Stimulated activated naive CD4-positive, alpha-beta T cell treated with Interleukin-2 at 50 U/mL for 16 hours (primary cell): ENCODE data around the gene GPR89B.
"Not testable (repeated sequence)": the region's sequence is repeated elsewhere in the genome, so short reads cannot be mapped to it uniquely, and the experiment has no call there.

Source experiments
- DNase-seq: peaks from one replicate; lab custom pipeline; 2025; lab: John Stamatoyannopoulos, UW

Gene GPR89B

DNA sequence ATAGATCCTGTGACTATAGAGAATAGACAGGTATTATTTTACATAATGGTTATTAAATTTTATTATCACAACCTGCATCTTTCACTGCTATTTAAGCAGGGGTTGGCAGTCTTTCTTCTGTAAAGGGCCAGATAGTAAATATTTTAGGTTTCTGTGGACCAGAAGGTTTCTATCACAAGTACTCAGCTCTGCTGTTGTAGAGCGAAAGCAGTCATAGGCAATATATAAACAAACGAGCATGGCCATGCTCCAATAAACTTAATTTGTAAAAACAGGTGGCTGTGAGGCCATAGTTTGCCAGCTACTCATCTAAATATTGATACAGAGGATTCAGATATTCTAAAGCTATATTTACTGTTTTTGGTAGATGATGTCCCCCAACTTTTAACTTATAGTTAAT lies 12.2 kb downstream of the GPR89B start:
- DNase-seq: not testable (repeated sequence)

- DNase-seq: not testable (repeated sequence)
These were observed 14.3 kb downstream of the GPR89B start for GRCh38 chr1:147942563-147942962.

DNA sequence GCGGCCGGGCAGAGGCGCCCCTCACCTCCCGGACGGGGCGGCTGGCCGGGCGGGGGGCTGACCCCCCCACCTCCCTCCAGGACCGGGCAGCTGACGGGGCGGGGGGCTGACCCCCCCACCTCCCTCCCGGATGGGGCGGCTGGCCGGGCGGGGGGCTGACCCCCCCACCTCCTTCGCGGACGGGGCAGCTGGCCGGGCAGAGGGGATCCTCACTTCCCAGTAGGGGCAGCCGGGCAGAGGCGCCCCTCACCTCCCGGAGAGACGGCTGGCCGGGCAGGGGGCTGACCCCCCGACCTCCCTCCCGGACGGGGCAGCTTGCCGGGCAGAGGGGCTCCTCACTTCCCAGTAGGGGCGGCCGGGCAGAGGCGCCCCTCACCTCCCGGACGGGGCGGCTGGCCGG lies 21.3 kb downstream of the GPR89B start:
- not testable (repeated sequence) for DNase-seq

DNA sequence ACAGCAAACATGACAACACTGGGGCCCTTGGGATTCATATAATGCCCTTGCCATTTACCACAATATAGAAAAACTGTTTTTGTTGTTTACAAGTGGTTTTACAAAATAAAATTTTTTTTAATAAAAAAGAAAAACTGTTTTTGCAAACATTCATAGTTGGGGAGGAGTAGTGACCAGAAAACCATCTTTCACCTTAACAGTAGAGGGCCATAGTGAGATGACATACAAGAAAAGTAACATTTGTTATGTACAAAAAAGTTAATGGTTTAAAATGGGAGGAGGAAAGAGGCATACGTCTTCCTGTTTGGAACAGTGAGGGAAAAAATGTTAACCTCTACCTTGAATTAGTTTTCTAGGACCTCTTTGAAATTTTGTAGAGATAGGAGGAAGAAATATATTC lies 30.7 kb downstream of the GPR89B start:
- DNase-seq: not testable (repeated sequence)

GRCh38 chr1:147959680-147960079 lies 31.5 kb downstream of the GPR89B start:
- not testable (repeated sequence) for DNase-seq

DNA sequence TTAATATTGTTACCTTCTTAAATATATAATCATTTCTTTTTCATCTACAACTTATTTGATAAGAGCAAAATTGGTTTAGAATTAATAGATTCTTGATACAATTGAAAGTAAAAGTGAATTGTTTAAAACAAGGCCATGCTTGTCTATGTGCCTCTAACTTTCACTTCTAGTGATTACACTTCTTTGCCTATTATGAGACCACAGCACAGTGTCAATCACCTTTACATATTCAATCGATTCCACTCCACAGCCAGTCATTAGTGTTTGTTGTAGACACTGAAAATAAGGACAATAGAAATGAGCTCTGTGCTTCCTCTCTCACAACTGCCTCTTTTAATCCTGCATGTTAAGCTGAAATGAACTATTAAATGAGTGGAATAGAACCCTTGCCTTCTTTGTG lies 36.4 kb downstream of the GPR89B start:
- DNase-seq: not testable (repeated sequence)

GRCh38 chr1:147966657-147967056 lies 38.4 kb downstream of the GPR89B start:
- not testable (repeated sequence) for DNase-seq

GRCh38 chr1:147978896-147979651 lies 50.9 kb downstream of the GPR89B start:
- not testable (repeated sequence) for DNase-seq

- not testable (repeated sequence) for DNase-seq
These were observed 57.2 kb downstream of the GPR89B start for GRCh38 chr1:147985374-147985773.

- not testable (repeated sequence) for DNase-seq
These were observed 59.7 kb downstream of the GPR89B start for GRCh38 chr1:147987893-147988292.

DNA sequence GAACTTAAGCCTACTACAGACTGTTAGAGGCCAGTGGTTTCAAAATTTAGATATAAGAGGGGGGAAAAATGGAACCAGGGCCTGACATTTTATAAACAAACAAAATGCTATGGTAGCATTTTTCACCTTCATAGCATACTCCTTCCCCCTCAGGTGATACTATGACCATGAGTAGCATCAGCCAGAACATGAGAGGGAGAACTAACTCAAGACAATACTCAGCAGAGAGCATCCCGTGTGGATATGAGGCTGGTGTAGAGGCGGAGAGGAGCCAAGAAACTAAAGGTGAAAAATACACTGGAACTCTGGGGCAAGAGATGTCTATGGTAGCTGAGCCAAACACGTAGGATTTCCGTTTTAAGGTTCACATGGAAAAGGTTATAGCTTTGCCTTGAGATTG lies 64.7 kb downstream of the GPR89B start:
- not testable (repeated sequence) for DNase-seq

GRCh38 chr1:147993400-147993799 lies 65.2 kb downstream of the GPR89B start:
- DNase-seq: not testable (repeated sequence)

- DNase-seq: not testable (repeated sequence)
These were observed 65.8 kb downstream of the GPR89B start for GRCh38 chr1:147993825-147994615.

GRCh38 chr1:147996088-147996487 lies 67.9 kb downstream of the GPR89B start:
- not testable (repeated sequence) for DNase-seq

GRCh38 chr1:148007724-148008123 lies 79.5 kb downstream of the GPR89B start:
- not testable (repeated sequence) for DNase-seq

DNA sequence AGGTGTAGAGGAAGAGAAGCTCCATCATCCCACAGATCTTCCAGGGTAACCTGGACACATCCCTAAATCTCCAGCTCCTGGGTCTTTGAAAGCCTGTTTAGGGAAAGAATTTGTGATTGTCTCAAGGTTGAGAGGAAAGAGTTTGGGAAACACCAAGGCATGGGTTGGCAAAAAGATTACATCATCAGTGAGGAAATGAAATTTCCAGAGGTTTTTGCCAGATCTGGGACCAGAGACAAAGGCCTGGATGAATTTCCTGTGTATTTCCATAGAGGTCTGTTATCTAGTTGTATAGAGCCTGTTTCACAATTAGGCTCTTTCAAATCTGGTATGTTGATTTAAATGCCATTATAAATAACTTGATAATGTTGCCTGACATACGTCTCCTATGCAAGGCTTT lies 82.3 kb downstream of the GPR89B start:
- no peak for DNase-seq

DNA sequence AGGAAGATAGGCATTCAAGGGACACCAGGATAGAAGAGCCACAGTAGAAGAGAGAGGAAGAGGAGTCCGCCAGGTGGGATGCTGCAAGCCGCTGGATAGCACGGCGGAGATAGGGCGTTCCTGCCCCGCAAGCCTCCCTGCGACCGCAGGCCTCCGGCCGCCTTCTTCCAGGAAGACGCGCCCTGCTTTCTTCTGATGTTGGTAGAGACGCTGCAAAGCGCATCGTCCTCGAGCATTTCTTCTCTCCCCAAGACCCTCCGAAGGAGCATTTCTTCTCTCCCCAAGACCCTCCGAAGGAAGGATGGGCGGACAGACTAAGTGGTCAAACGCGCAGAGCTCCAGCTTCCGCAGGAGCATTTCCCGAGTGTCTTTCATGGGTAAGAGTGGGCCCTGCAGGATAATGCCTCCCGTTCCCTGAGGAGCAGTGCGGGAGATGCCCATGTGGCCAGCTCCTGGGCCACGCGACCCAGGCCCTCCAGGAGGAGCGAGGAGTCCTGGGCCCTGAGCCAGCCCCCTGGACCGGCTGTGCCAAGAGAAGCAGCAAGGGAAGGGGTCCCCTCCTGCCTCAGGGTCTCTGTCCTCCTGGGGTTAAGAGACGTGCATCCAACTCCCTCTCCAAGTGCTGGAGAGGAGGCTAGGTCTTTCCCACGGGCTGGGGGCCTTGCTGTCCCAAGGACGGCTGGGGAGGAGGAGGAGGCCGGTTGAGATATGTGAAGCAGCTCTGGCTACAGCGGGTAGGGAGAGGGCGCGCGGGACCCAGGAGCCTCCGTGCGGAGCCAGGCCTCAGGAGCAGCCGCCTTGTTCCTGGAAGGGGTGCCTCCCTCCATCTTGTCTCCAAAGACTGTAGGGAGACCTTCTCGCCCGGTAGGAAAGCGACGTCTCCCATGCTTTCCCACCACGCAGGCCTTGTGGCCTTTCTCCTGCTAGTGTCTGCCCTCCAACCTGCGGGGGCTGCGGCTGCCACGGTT lies 85.2 kb downstream of the GPR89B start:
- not testable (repeated sequence) for DNase-seq

GRCh38 chr1:148014289-148015200 lies 86.3 kb downstream of the GPR89B start:
- not testable (repeated sequence) for DNase-seq

DNA sequence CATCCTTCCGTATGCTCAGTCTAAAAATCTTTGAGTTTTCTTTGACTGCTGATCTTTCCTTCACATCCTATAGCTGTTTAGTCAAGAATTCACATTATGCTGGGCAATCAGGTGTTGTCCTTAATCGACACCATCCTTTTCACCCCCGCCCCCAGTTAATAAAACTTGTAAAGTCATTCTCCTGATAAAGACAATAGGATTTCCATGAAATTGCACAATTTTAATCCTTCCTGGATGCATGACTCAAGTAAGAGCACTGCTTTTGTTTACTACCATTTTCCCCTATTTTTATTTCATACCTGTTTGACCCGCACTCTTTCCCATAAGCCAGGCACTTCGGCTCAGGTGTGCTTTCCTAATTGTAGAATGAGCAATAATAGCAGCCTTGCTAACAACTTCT lies 96.7 kb downstream of the GPR89B start:
- not testable (repeated sequence) for DNase-seq

- not testable (repeated sequence) for DNase-seq
These were observed 98.8 kb downstream of the GPR89B start for GRCh38 chr1:148027004-148027403.

DNA sequence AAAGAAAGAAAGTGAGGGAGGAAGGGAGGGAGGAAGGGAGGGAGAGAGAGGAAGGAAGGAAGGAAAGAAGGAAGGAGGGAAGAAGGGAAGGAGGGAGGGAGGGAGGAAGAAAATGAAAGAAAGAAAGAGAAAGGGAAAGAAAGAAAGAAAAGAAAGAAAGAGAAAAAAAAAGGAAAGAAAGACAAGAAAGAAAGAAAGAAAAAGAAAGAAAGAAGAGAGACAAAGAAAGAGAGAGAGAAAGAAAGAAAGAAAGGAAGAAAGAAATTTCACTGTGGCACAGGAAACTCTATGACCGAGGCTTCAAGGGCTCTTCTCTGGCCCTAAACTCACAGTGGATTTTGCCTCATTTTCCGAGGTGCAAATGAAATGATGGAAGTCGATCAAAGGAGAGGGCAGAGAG lies 104.0 kb downstream of the GPR89B start:
- not testable (repeated sequence) for DNase-seq
